GM12878 (cell line): ENCODE data around the gene ZSWIM5. TPM values are rescaled to one million over a fixed set of nuclear protein-coding genes. Genes with fewer than 3 reads are reported as not detected.

ENCODE experiments used
- ATAC-seq: fragments of 200-7000 bp; cut with Tn5 transposase; 3 replicates; pipeline ENCODE4 v1.9.1; 2020; ENCODE audit warnings: mild to moderate bottlenecking, moderate library complexity
- BruUV-seq: library from RNA; stranded (reverse); fragments of 400-500 nt; replicated peaks from 2 replicates; lab custom pipeline; 2021; lab: Mats Ljungman, UMichigan
- CTCF ChIA-PET: fragments of 300-600 bp; sonication (Branson Sonifier 250); formaldehyde crosslinking; extraction: SDS; loops from one replicate; lab custom pipeline; 2021; ENCODE audit warnings: inconsistent platforms; lab: Yijun Ruan, JAX
- POLR2A ChIA-PET: fragments of 350-600 bp; formaldehyde crosslinking; extraction: SDS; loops from one replicate; lab custom pipeline; 2021; ENCODE audit warnings: inconsistent platforms; lab: Charles Lee
- RAD21 ChIA-PET: fragments of 300-600 bp; sonication (Branson Sonifier 250); formaldehyde crosslinking; loops from one replicate; lab custom pipeline; 2023; ENCODE audit warnings: antibody characterized with exemption; ENCODE audit not compliant: unreplicated experiment; lab: Charles Lee
- SMC1A ChIA-PET: fragments of 300-600 bp; sonication (Branson Sonifier 250); formaldehyde crosslinking; loops from one replicate; lab custom pipeline; 2023; ENCODE audit not compliant: unreplicated experiment, uncharacterized antibody; lab: Charles Lee
- DNase-seq: peaks from one replicate; pipeline ENCODE4 v3.0.0-alpha.2; 2011; ENCODE audit warnings: low read depth, low spot score
- FAIRE-seq: peaks from 3 replicates; lab custom pipeline; 2011; peaks lifted over from hg19 to GRCh38; lab: Jason Lieb, UNC
- H2AFZ ChIP-seq: 2 replicates; pipeline ENCODE4 v1.6.0; 2011; ENCODE audit warnings: low read depth, low read length, control low read depth; ENCODE audit not compliant: control insufficient read depth
- H3K27ac ChIP-seq: 2 replicates; pipeline ENCODE4 v1.5.1; 2011; ENCODE audit warnings: control low read depth; ENCODE audit not compliant: control insufficient read depth, insufficient read depth
- H3K27me3 ChIP-seq, 2 experiments: replicated peaks in 1 of 2; 2 replicates each; pipeline versions ENCODE4 v1.6.0 to v1.6.1; 2011; ENCODE audit warnings: low read length in 1 of 2; ENCODE audit not compliant: control insufficient read depth in 2 of 2, insufficient read depth in 2 of 2
- H3K36me3 ChIP-seq, 2 experiments: 2 replicates each; pipeline ENCODE4 v1.5.1; 2011; ENCODE audit warnings: low read length in 1 of 2; ENCODE audit not compliant: control insufficient read depth in 2 of 2, insufficient read depth in 2 of 2
- H3K4me1 ChIP-seq: 2 replicates; pipeline ENCODE4 v1.6.1; 2011; ENCODE audit warnings: mild to moderate bottlenecking, low read length, moderate library complexity, mixed read lengths; ENCODE audit not compliant: control insufficient read depth, insufficient read depth
- H3K4me2 ChIP-seq: 2 replicates; pipeline ENCODE4 v1.6.0; 2011; ENCODE audit warnings: control low read depth; ENCODE audit not compliant: control insufficient read depth, insufficient read depth
- H3K4me3 ChIP-seq: fragments of 200-600 bp; sonication (generic); 2 replicates; pipeline ENCODE4 v1.5.1; 2016
- H3K79me2 ChIP-seq: 2 replicates; pipeline ENCODE4 v1.6.0; 2011; ENCODE audit warnings: low read length; ENCODE audit not compliant: control insufficient read depth, insufficient read depth
- H3K9ac ChIP-seq: 2 replicates; pipeline ENCODE4 v1.8.0; 2011; ENCODE audit warnings: low read length, control low read depth, mixed read lengths; ENCODE audit not compliant: control insufficient read depth, insufficient read depth
- H3K9me3 ChIP-seq: replicated peaks from 3 replicates; pipeline ENCODE4 v1.5.1; 2011; ENCODE audit warnings: mild to moderate bottlenecking, low read length; ENCODE audit not compliant: control insufficient read depth, insufficient read depth
- H4K20me1 ChIP-seq: 2 replicates; pipeline ENCODE4 v1.6.0; 2011; ENCODE audit not compliant: control insufficient read depth, insufficient read depth
- E2F4 ChIP-seq: IDR thresholded peaks from 2 replicates; pipeline ENCODE4 v1.6.1; 2012; ENCODE audit warnings: low read depth, low read length, improper control_type of control experiment
- FOXK2 ChIP-seq: fragments of 450-650 bp; IDR thresholded peaks from 2 replicates; pipeline ENCODE4 v1.6.1; 2017; ENCODE audit warnings: mild to moderate bottlenecking, moderate library complexity
- HDGF ChIP-seq: fragments of 450-650 bp; IDR thresholded peaks from 2 replicates; pipeline ENCODE4 v1.6.1; 2016; ENCODE audit warnings: antibody characterized with exemption
- JUNB ChIP-seq: IDR thresholded peaks from 2 replicates; pipeline ENCODE4 v1.6.1; 2016; ENCODE audit warnings: antibody characterized with exemption, mild to moderate bottlenecking
- MLLT1 ChIP-seq: fragments of 450-650 bp; IDR thresholded peaks from 2 replicates; pipeline ENCODE4 v1.6.1; 2016; ENCODE audit warnings: mild to moderate bottlenecking
- MXI1 ChIP-seq: fragments of 150-350 bp; IDR thresholded peaks from 2 replicates; pipeline ENCODE4 v1.6.1; 2011; ENCODE audit warnings: low read depth, mild to moderate bottlenecking, inconsistent platforms, low read length, improper control_type of control experiment
- NFYA ChIP-seq: IDR thresholded peaks from 2 replicates; pipeline ENCODE4 v1.6.1; 2011; ENCODE audit warnings: low read depth, mild to moderate bottlenecking, low read length, improper control_type of control experiment, borderline replicate concordance
- SIN3A ChIP-seq: IDR thresholded peaks from 2 replicates; pipeline ENCODE4 v1.6.1; 2012; ENCODE audit warnings: low read depth, low read length, improper control_type of control experiment
- SKIL ChIP-seq: fragments of 450-650 bp; IDR thresholded peaks from 2 replicates; pipeline ENCODE4 v1.6.1; 2017; ENCODE audit warnings: mild to moderate bottlenecking, low read depth, inconsistent platforms; ENCODE audit not compliant: poor library complexity, severe bottlenecking
- SP1 ChIP-seq: IDR thresholded peaks from one replicate; pipeline ENCODE4 v1.6.1; 2011; ENCODE audit warnings: low read depth, low read length
- STAT3 ChIP-seq: IDR thresholded peaks from 2 replicates; pipeline ENCODE4 v1.6.1; 2011; ENCODE audit warnings: low read depth, low read length, improper control_type of control experiment
- SUZ12 ChIP-seq: fragments of 200-600 bp; sonication (generic); IDR thresholded peaks from one replicate; pipeline ENCODE4 v1.6.1; 2018; ENCODE audit warnings: antibody characterized with exemption, mild to moderate bottlenecking; ENCODE audit not compliant: unreplicated experiment
- WRNIP1 ChIP-seq: IDR thresholded peaks from 2 replicates; pipeline ENCODE4 v1.6.1; 2011; ENCODE audit warnings: low read depth, low read length, improper control_type of control experiment, borderline replicate concordance
- ZNF24 ChIP-seq: fragments of 450-650 bp; IDR thresholded peaks from 2 replicates; pipeline ENCODE4 v1.6.1; 2017; ENCODE audit warnings: antibody characterized with exemption, mild to moderate bottlenecking
- WGBS: methylation state at CpG from one replicate; pipeline ENCODE4 v1.1.6; 2016; ENCODE audit warnings: low lambda C conversion rate; ENCODE audit not compliant: insufficient replicate concordance, insufficient coverage; ENCODE audit errors: missing lambda C conversion rate; 5-methylcytosine and 5-hydroxymethylcytosine counted together
- in situ Hi-C: fragments of 300-500 bp; cut with MboI; formaldehyde crosslinking; loops from 9 replicates; pipeline ENCODE4 v1.14.3; 2018; ENCODE audit warnings: mixed read lengths
- intact Hi-C: fragments of 100-400 bp; cut with micrococcal nuclease; formaldehyde crosslinking; loops from one replicate; pipeline ENCODE4 v1.14.2; 2022; ENCODE audit not compliant: unreplicated experiment
- polyA plus RNA-seq, 11 experiments: library from polyadenylated mRNA; depleted of rRNA in 4 of 11; unstranded in 6 of 11; stranded (reverse) in 5 of 11; fragments of >200 nt; fragmentation: Nextera tagmentation in 4 of 11; fragmentation: Illumina TruSeq in 1 of 11; extraction: Ambion mirVana in 4 of 11; extraction: Trizol in 1 of 11; gene quantifications; 1 replicate in 1 of 11; 2 replicates in 10 of 11; pipeline versions ENCODE4 v1.2.1 to v1.2.3, GENCODE V29; 2011 to 2016; ENCODE audit warnings: inconsistent platforms in 2 of 11, missing spikeins in 2 of 11, low read depth in 1 of 11
- total RNA-seq, 4 experiments: library from RNA; depleted of rRNA in 3 of 4; stranded (reverse); fragments of >200 nt in 3 of 4; fragmentation: Illumina TruSeq in 1 of 4; extraction: Trizol in 1 of 4; gene quantifications; 2 replicates each; pipeline versions ENCODE4 v1.2.1 to v1.2.3, GENCODE V29; 2013 to 2021

ZSWIM5 gene
- total and polyA plus RNA-seq, 10 of the 15 experiments (the other 5 are each of a cell fraction or from before 2014, with no cell fraction given), result 0.07 to 0.97 (median 0.34) TPM; not detected in 1

- in situ Hi-C loops (no loop called here), intact Hi-C loops (no loop called here)
- CTCF ChIA-PET, result interaction anchor here (0.9 to 1.7 kb wide), 2 partner anchors 15 to 22 kb away, joined by 4 to 5 read pairs; no protein-coding TSS in a partner anchor
- no peak overlapping the region for H3K4me2 ChIP-seq
- RAD21 ChIA-PET, result interaction anchor here (1.0 to 1.4 kb wide), 2 partner anchors 16 to 22 kb away, joined by 3 to 5 read pairs; no protein-coding TSS in a partner anchor
- POLR2A ChIA-PET, result interaction anchor here (1.9 kb wide), 1 partner anchor 15 kb away, joined by 4 read pairs; no protein-coding TSS in a partner anchor
- ATAC-seq (no peak), FAIRE-seq (no peak), DNase-seq (no peak)
- H3K9ac ChIP-seq, result no peak overlapping the region
- no peak for TF ChIP-seq ZNF24
- no peak for TF ChIP-seq NFYA
- TF ChIP-seq SP1, result no peak
- no peak for TF ChIP-seq FOXK2
- no peak for TF ChIP-seq STAT3
- no peak for TF ChIP-seq E2F4
- TF ChIP-seq JUNB, result no peak
- TF ChIP-seq SUZ12, result no peak
- TF ChIP-seq HDGF, result no peak
- TF ChIP-seq SIN3A, result no peak
- no peak for TF ChIP-seq WRNIP1
- TF ChIP-seq SKIL, result no peak
- no peak for TF ChIP-seq MLLT1
- no peak for TF ChIP-seq MXI1
- peaks cover 4% of the 10 kb centered on the region for H3K4me1 ChIP-seq
- no peaks in the 10 kb centered on the region for H3K27me3 ChIP-seq
- WGBS, result 66% methylated on average over 7 of the region's 7 CpGs
- no TSS peak for BruUV-seq
- no peaks in the 10 kb centered on the region for H4K20me1 ChIP-seq
- no peak overlapping the region for H2AFZ ChIP-seq
- SMC1A ChIA-PET, result interaction anchor here (1.3 kb wide), 1 partner anchor 20 kb away, joined by 3 read pairs; no protein-coding TSS in a partner anchor
- no peak overlapping the region for H3K4me3 ChIP-seq
- H3K27ac ChIP-seq, result no peak overlapping the region
- H3K9me3 ChIP-seq, result no peaks in the 10 kb centered on the region
- H3K36me3 ChIP-seq, result no peaks in the 10 kb centered on the region
- H3K79me2 ChIP-seq, result no peaks in the 10 kb centered on the region
Observed at GRCh38 chr1:45035631-45036301, 170.6 kb downstream of the ZSWIM5 start.
